Measurements from ENCODE around the gene TPP1.

Gene TPP1

GRCh38 chr11:6613496-6613895 is 5.7 kb downstream of the TPP1 start:
- Histone ChIP-seq H3K36me3 (ENCODE audit: control insufficient read depth in 1 of 2, insufficient read depth in 2 of 2, low read length in 2 of 2) (peaks cover 47 to 59% of the 10 kb centered on the region in 2 donors), H3K9ac (ENCODE audit: low read depth in 1 of 2, low read length in 2 of 2) (peak overlapping the region in 1 of 2 donors; percentile 98), H3K9me3 (ENCODE audit: control insufficient read depth in 1 of 2, low read length in 2 of 2) (no peaks in the 10 kb centered on the region), H3K27ac (ENCODE audit: low read depth, low read length) (peak overlapping the region; percentile 99), H3K4me1 (ENCODE audit: control insufficient read depth in 1 of 2, insufficient read depth in 2 of 2, low read length in 2 of 2) (peaks cover 35 to 44% of the 10 kb centered on the region in 2 donors), H3K4me3 (ENCODE audit: low read depth in 1 of 2, low read length in 2 of 2) (peak overlapping the region in 1 of 2 donors; percentile 88), H3K27me3 (ENCODE audit: control insufficient read depth in 1 of 2, insufficient read depth in 2 of 2, low read length in 2 of 2) (no peaks in the 10 kb centered on the region)

GRCh38 chr11:6612213-6613041 is 6.8 kb downstream of the TPP1 start, which contains the start of gene TAF10:
TAF10 (minus strand) TSS chr11:6612216; CDS start chr11:6612189, 27 bp downstream.
- Histone ChIP-seq H3K36me3 (ENCODE audit: control insufficient read depth in 1 of 2, insufficient read depth in 2 of 2, low read length in 2 of 2) (peaks cover 55 to 68% of the 10 kb centered on the region in 2 donors), H3K9me3 (ENCODE audit: control insufficient read depth in 1 of 2, low read length in 2 of 2) (no peaks in the 10 kb centered on the region), H3K4me3 (ENCODE audit: low read depth in 1 of 2, low read length in 2 of 2) (peak within 1 kb of the TSS; percentile 87 to 88), H3K4me1 (ENCODE audit: control insufficient read depth in 1 of 2, insufficient read depth in 2 of 2, low read length in 2 of 2) (peaks cover 34 to 44% of the 10 kb centered on the region in 2 donors), H3K27ac (ENCODE audit: low read depth, low read length) (peak within 1 kb of the TSS; percentile 99), H3K27me3 (ENCODE audit: control insufficient read depth in 1 of 2, insufficient read depth in 2 of 2, low read length in 2 of 2) (no peaks in the 10 kb centered on the region), H3K9ac (ENCODE audit: low read depth in 1 of 2, low read length in 2 of 2) (peak within 1 kb of the TSS; percentile 98 to 100)

DNA sequence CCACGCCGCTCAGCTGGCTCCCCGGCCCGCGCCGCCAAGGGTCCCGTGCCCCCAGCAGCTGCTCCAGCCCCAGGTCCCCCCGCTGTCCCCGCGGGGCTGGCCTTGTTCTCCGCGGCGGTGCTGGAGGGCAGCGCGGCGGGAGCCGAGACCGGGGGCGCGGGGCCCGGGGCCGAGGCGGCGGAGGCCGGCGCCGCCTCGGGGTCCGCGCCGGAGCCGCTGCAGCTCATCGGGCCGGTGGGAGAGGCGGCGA is 7.3 kb downstream of the TPP1 start:
- peaks cover 55 to 66% of the 10 kb centered on the region in 2 donors for H3K36me3 ChIP-seq (ENCODE audit: control insufficient read depth in 1 of 2, insufficient read depth in 2 of 2, low read length in 2 of 2)
- peak overlapping the region; percentile 86 to 87 for H3K9ac ChIP-seq (ENCODE audit: low read depth in 1 of 2, low read length in 2 of 2)
- H3K27ac ChIP-seq (ENCODE audit: low read depth, low read length): peak overlapping the region; percentile 85
- peaks cover 34 to 46% of the 10 kb centered on the region in 2 donors for H3K4me1 ChIP-seq (ENCODE audit: control insufficient read depth in 1 of 2, insufficient read depth in 2 of 2, low read length in 2 of 2)
- peak overlapping the region; percentile 87 for H3K4me3 ChIP-seq (ENCODE audit: low read depth in 1 of 2, low read length in 2 of 2)
- H3K9me3 ChIP-seq (ENCODE audit: control insufficient read depth in 1 of 2, low read length in 2 of 2): no peaks in the 10 kb centered on the region
- no peaks in the 10 kb centered on the region for H3K27me3 ChIP-seq (ENCODE audit: control insufficient read depth in 1 of 2, insufficient read depth in 2 of 2, low read length in 2 of 2)

- peak overlapping the region; percentile 85 for H3K27ac ChIP-seq (ENCODE audit: low read depth, low read length)
- peaks cover 55 to 60% of the 10 kb centered on the region in 2 donors for H3K36me3 ChIP-seq (ENCODE audit: control insufficient read depth in 1 of 2, insufficient read depth in 2 of 2, low read length in 2 of 2)
- H3K4me3 ChIP-seq (ENCODE audit: low read depth in 1 of 2, low read length in 2 of 2): peak overlapping the region; percentile 87
- peaks cover 40 to 52% of the 10 kb centered on the region in 2 donors for H3K4me1 ChIP-seq (ENCODE audit: control insufficient read depth in 1 of 2, insufficient read depth in 2 of 2, low read length in 2 of 2)
- H3K27me3 ChIP-seq (ENCODE audit: control insufficient read depth in 1 of 2, insufficient read depth in 2 of 2, low read length in 2 of 2): no peaks in the 10 kb centered on the region
- peak overlapping the region; percentile 86 to 87 for H3K9ac ChIP-seq (ENCODE audit: low read depth in 1 of 2, low read length in 2 of 2)
- H3K9me3 ChIP-seq (ENCODE audit: control insufficient read depth in 1 of 2, low read length in 2 of 2): no peaks in the 10 kb centered on the region
These were observed 7.9 kb downstream of the TPP1 start for GRCh38 chr11:6611092-6611962.

DNA sequence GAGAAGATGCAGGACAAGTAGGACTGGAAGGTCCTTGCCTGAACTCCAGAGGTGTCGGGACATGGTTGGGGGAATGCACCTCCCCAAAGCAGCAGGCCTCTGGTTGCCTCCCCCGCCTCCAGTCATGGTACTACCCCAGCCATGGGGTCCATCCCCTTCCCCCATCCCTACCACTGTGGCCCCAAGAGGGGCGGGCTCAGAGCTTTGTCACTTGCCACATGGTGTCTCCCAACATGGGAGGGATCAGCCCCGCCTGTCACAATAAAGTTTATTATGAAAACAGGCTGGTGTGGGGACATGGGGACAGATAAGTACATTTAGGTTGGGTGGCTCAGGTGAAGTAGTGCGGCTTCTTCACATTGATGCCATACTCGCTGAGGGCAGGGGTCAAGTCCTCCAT is 8.6 kb downstream of the TPP1 start:
- no peaks in the 10 kb centered on the region for H3K9me3 ChIP-seq (ENCODE audit: control insufficient read depth in 1 of 2, low read length in 2 of 2)
- H3K36me3 ChIP-seq (ENCODE audit: control insufficient read depth in 1 of 2, insufficient read depth in 2 of 2, low read length in 2 of 2): peaks cover 51 to 53% of the 10 kb centered on the region in 2 donors
- peaks cover 43 to 59% of the 10 kb centered on the region in 2 donors for H3K4me1 ChIP-seq (ENCODE audit: control insufficient read depth in 1 of 2, insufficient read depth in 2 of 2, low read length in 2 of 2)
- H3K27me3 ChIP-seq (ENCODE audit: control insufficient read depth in 1 of 2, insufficient read depth in 2 of 2, low read length in 2 of 2): no peaks in the 10 kb centered on the region
- H3K27ac ChIP-seq (ENCODE audit: low read depth, low read length): peak overlapping the region; percentile 85
- peak overlapping the region; percentile 87 for H3K4me3 ChIP-seq (ENCODE audit: low read depth in 1 of 2, low read length in 2 of 2)
- peak overlapping the region; percentile 86 to 87 for H3K9ac ChIP-seq (ENCODE audit: low read depth in 1 of 2, low read length in 2 of 2)

- H3K36me3 ChIP-seq (ENCODE audit: control insufficient read depth in 1 of 2, insufficient read depth in 2 of 2, low read length in 2 of 2): peaks cover 42 to 43% of the 10 kb centered on the region in 2 donors
- H3K9ac ChIP-seq (ENCODE audit: low read depth in 1 of 2, low read length in 2 of 2): peak overlapping the region in 1 of 2 donors; percentile 14
- H3K27me3 ChIP-seq (ENCODE audit: control insufficient read depth in 1 of 2, insufficient read depth in 2 of 2, low read length in 2 of 2): no peaks in the 10 kb centered on the region
- no peaks in the 10 kb centered on the region for H3K9me3 ChIP-seq (ENCODE audit: control insufficient read depth in 1 of 2, low read length in 2 of 2)
- H3K27ac ChIP-seq (ENCODE audit: low read depth, low read length): peak overlapping the region; percentile 6
- peaks cover 54 to 69% of the 10 kb centered on the region in 2 donors for H3K4me1 ChIP-seq (ENCODE audit: control insufficient read depth in 1 of 2, insufficient read depth in 2 of 2, low read length in 2 of 2)
- no peak overlapping the region for H3K4me3 ChIP-seq (ENCODE audit: low read depth in 1 of 2, low read length in 2 of 2)
These were observed 9.7 kb downstream of the TPP1 start for GRCh38 chr11:6609502-6610015.

DNA sequence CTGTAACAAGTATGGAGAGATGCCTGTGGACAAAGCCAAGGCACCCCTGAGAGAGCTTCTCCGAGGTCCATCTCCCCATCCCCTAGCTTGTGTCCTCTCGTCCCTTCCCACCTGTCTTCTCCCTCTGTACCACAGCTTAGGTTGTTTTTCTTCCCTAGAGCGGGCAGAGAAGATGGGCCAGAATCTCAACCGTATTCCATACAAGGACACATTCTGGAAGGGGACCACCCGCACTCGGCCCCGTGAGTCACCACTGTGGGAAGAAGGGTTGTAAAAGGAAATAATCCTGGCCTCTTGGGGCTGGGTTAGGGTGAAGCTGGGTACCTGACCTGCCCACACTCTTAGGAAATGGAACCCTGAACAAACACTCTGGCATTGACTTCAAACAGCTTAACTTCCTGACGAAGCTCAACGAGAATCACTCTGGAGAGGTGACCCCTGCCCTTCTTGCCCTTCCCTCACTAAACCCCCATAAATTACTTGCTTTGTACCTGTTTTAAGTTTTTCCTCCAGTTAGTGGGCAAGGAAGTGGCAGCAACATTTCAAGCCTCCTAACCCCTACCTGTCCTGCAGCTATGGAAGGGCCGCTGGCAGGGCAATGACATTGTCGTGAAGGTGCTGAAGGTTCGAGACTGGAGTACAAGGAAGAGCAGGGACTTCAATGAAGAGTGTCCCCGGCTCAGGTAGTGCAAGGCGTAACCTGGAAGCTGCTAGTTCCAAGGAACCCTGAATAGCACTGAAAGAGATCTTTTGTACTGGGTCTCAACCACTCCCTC is 10.3 kb downstream of the TPP1 start:
- H3K27me3 ChIP-seq (ENCODE audit: control insufficient read depth in 1 of 2, insufficient read depth in 2 of 2, low read length in 2 of 2): no peaks in the 10 kb centered on the region
- H3K4me1 ChIP-seq (ENCODE audit: control insufficient read depth in 1 of 2, insufficient read depth in 2 of 2, low read length in 2 of 2): peaks cover 55 to 71% of the 10 kb centered on the region in 2 donors
- peak overlapping the region in 1 of 2 donors; percentile 14 for H3K9ac ChIP-seq (ENCODE audit: low read depth in 1 of 2, low read length in 2 of 2)
- H3K4me3 ChIP-seq (ENCODE audit: low read depth in 1 of 2, low read length in 2 of 2): no peak overlapping the region
- no peaks in the 10 kb centered on the region for H3K9me3 ChIP-seq (ENCODE audit: control insufficient read depth in 1 of 2, low read length in 2 of 2)
- peaks cover 36 to 37% of the 10 kb centered on the region in 2 donors for H3K36me3 ChIP-seq (ENCODE audit: control insufficient read depth in 1 of 2, insufficient read depth in 2 of 2, low read length in 2 of 2)
- peak overlapping the region; percentile 6 for H3K27ac ChIP-seq (ENCODE audit: low read depth, low read length)

DNA sequence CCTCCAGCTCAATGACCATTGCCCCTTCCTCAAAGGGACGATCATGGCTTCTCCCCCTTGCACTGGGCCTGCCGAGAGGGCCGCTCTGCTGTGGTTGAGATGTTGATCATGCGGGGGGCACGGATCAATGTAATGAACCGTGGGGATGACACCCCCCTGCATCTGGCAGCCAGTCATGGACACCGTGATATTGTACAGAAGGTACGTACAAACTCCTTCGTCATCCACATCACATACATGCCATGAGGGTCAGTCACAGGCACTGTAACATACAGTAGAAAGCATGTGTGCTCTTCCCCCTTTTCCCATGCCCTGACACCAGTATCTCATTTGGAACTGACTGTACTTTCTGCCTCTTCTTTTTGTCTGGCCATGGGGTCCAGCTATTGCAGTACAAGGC is 11.2 kb downstream of the TPP1 start:
- Histone ChIP-seq H3K4me3 (ENCODE audit: low read depth in 1 of 2, low read length in 2 of 2) (no peak overlapping the region), H3K9me3 (ENCODE audit: control insufficient read depth in 1 of 2, low read length in 2 of 2) (no peaks in the 10 kb centered on the region)

DNA sequence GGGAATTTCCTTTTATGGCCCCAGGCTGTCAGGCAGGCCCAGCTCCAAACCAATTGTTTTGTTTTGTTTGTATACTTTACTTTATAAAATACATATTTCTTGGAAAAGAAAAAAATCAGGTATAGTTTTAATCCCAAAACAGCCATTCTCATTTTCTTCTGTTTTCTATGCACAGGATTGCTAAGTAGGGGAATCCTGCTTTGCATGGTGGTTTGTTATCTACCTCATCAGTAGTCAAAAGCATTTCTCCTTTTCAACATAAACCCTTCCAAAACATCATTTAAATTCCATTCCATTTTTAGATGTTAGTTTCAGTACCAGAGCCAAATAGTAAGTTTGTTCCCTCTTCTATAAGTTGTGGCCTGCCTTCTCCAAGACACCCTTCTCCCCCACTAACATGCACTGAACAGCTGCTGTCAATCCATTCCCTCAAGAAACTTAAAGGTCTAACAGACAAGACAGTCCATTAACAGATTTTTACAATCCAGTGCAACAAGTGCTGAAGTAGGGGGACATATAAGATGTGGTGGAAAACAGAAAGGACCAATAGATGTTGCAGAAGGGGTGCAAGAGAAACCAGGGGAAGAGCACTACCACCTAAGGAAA is 11.9 kb downstream of the TPP1 start:
- Histone ChIP-seq H3K36me3 (ENCODE audit: control insufficient read depth in 1 of 2, insufficient read depth in 2 of 2, low read length in 2 of 2) (peaks cover 35 to 37% of the 10 kb centered on the region in 2 donors), H3K27me3 (ENCODE audit: control insufficient read depth in 1 of 2, insufficient read depth in 2 of 2, low read length in 2 of 2) (no peaks in the 10 kb centered on the region), H3K27ac (ENCODE audit: low read depth, low read length) (peak overlapping the region; percentile 57), H3K9ac (ENCODE audit: low read depth in 1 of 2, low read length in 2 of 2) (peak overlapping the region; percentile 39 to 49), H3K4me1 (ENCODE audit: control insufficient read depth in 1 of 2, insufficient read depth in 2 of 2, low read length in 2 of 2) (peaks cover 48 to 68% of the 10 kb centered on the region in 2 donors), H3K4me3 (ENCODE audit: low read depth in 1 of 2, low read length in 2 of 2) (peak overlapping the region in 1 of 2 donors; percentile 50), H3K9me3 (ENCODE audit: control insufficient read depth in 1 of 2, low read length in 2 of 2) (no peaks in the 10 kb centered on the region)

More for the DNA sequence above, 11.2 kb downstream of the TPP1 start:
- H3K4me1 ChIP-seq (ENCODE audit: control insufficient read depth in 1 of 2, insufficient read depth in 2 of 2, low read length in 2 of 2): peaks cover 49 to 68% of the 10 kb centered on the region in 2 donors
- peak overlapping the region; percentile 4 to 39 for H3K9ac ChIP-seq (ENCODE audit: low read depth in 1 of 2, low read length in 2 of 2)
- H3K36me3 ChIP-seq (ENCODE audit: control insufficient read depth in 1 of 2, insufficient read depth in 2 of 2, low read length in 2 of 2): peaks cover 35 to 37% of the 10 kb centered on the region in 2 donors
- H3K27me3 ChIP-seq (ENCODE audit: control insufficient read depth in 1 of 2, insufficient read depth in 2 of 2, low read length in 2 of 2): no peaks in the 10 kb centered on the region
- peak overlapping the region; percentile 57 for H3K27ac ChIP-seq (ENCODE audit: low read depth, low read length)
